ENCODE measurements around the gene ARF6.
"Not testable (repeated sequence)": the region's sequence is repeated elsewhere in the genome, so short reads cannot be mapped to it uniquely, and the experiment has no call there.

The ARF6 gene

DNA sequence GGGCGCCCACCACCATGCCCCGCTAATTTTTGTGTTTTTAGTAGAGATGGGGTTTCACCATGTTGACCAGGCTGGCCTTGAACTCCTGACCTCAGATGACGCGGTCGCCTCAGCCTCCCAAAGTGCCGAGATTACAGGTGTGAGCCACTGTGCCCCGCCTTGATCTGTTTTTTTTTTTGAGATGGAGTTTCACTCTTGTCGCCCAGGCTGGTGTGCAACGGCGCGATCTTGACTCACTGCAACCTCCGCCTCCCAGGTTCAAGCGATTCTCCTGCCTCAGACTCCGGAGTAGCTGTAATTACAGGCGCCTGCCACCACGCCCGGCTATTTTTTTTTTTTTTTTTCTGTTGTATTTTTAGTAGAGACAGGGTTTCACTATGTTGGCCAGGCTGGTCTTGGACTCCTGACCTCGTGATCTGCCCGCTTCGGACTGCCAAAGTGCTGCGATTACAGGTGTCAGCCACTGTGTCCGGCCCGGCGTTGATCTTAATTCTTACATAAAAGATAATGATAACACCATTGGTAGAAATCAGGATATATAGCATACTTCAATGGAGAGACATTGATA, 9.9 kb downstream of the ARF6 start:
- DNase-seq, H3K27ac Mint-ChIP-seq, CTCF ChIA-PET, H3K9me3 Mint-ChIP-seq, H3K27me3 Mint-ChIP-seq, H3K4me3 Mint-ChIP-seq: not testable (repeated sequence)
- H3K36me3 Mint-ChIP-seq, result peaks cover 12% of the 10 kb centered on the region
- H3K4me1 Mint-ChIP-seq, result peaks cover 41% of the 10 kb centered on the region

- peaks cover 36% of the 10 kb centered on the region for H3K4me1 Mint-ChIP-seq
- no peak for DNase-seq
- no peaks in the 10 kb centered on the region for H3K9me3 Mint-ChIP-seq
- H3K4me3 Mint-ChIP-seq, result no peak overlapping the region
- H3K27me3 Mint-ChIP-seq, result no peaks in the 10 kb centered on the region
- CTCF ChIA-PET, result no interaction called here
- H3K27ac Mint-ChIP-seq, result no peak overlapping the region
- H3K36me3 Mint-ChIP-seq, result peaks cover 4% of the 10 kb centered on the region
Measured at GRCh38 chr14:49904270-49904669, 11.4 kb downstream of the ARF6 start.

- no peak for DNase-seq
- Mint-ChIP-seq H3K27ac (no peak overlapping the region), H3K36me3 (peaks cover 6% of the 10 kb centered on the region), H3K9me3 (no peaks in the 10 kb centered on the region), H3K4me3 (no peak overlapping the region), H3K4me1 (peaks cover 36% of the 10 kb centered on the region), H3K27me3 (no peaks in the 10 kb centered on the region)
- CTCF ChIA-PET, result interaction anchor here (0.6 to 1.1 kb wide), 2 partner anchors 26 to 95 kb away, joined by 4 to 7 read pairs; no protein-coding TSS in a partner anchor
Measured at GRCh38 chr14:49905989-49906388, 13.1 kb downstream of the ARF6 start.

DNA sequence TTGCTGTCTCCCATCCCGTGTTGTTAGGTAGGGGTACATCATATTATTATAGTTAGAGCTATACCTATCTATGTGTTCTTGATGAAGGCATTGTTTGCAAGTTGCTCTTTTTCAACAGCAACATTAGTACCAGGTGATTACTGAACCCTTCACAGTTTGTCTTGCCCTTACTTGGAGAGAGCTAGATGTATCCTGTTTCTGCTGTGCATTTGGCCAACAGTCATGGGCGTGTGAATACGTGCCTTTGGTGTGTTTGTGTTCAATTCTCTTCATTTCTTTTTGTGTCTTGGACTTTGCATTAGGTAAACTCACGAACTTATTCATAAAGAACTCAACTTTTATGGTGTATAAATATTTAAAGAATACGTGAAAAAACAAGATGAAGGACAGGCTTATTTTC, 14.3 kb downstream of the ARF6 start:
- Mint-ChIP-seq H3K27me3 (no peaks in the 10 kb centered on the region), H3K4me1 (peaks cover 44% of the 10 kb centered on the region), H3K9me3 (no peaks in the 10 kb centered on the region), H3K27ac (peak overlapping the region; percentile 53), H3K4me3 (no peak overlapping the region), H3K36me3 (peaks cover 4% of the 10 kb centered on the region)
- CTCF ChIA-PET, result interaction anchor here (0.9 to 1.5 kb wide), 4 partner anchors 27 to 132 kb away, joined by 3 to 4 read pairs (median 4); no protein-coding TSS in a partner anchor
- no peak for DNase-seq

- no peak for DNase-seq
- CTCF ChIA-PET, result interaction anchor here (0.6 to 1.2 kb wide), 3 partner anchors 29 to 156 kb away, joined by 3 read pairs; no protein-coding TSS in a partner anchor
- H3K27ac Mint-ChIP-seq, result no peak overlapping the region
- peaks cover 1% of the 10 kb centered on the region for H3K36me3 Mint-ChIP-seq
- H3K27me3 Mint-ChIP-seq, result no peaks in the 10 kb centered on the region
- no peaks in the 10 kb centered on the region for H3K9me3 Mint-ChIP-seq
- H3K4me3 Mint-ChIP-seq, result no peak overlapping the region
- H3K4me1 Mint-ChIP-seq, result peaks cover 40% of the 10 kb centered on the region
Measured at GRCh38 chr14:49908433-49908782, 15.5 kb downstream of the ARF6 start.

GRCh38 chr14:49909016-49909415, 16.1 kb downstream of the ARF6 start:
- Mint-ChIP-seq H3K36me3 (peaks cover 1% of the 10 kb centered on the region), H3K4me3 (no peak overlapping the region), H3K9me3 (no peaks in the 10 kb centered on the region), H3K27ac (no peak overlapping the region), H3K27me3 (no peaks in the 10 kb centered on the region), H3K4me1 (peaks cover 40% of the 10 kb centered on the region)
- CTCF ChIA-PET, result interaction anchor here (0.6 to 1.2 kb wide), 3 partner anchors 29 to 155 kb away, joined by 3 read pairs; no protein-coding TSS in a partner anchor
- DNase-seq, result no peak

- no peak for DNase-seq
- H3K4me1 Mint-ChIP-seq, result peaks cover 17% of the 10 kb centered on the region
- H3K27me3 Mint-ChIP-seq, result no peaks in the 10 kb centered on the region
- peaks cover 1% of the 10 kb centered on the region for H3K36me3 Mint-ChIP-seq
- no peak overlapping the region for H3K27ac Mint-ChIP-seq
- no peaks in the 10 kb centered on the region for H3K9me3 Mint-ChIP-seq
- CTCF ChIA-PET, result interaction anchor here (1.0 kb wide), 1 partner anchor 147 kb away, joined by 3 read pairs; no protein-coding TSS in a partner anchor
- H3K4me3 Mint-ChIP-seq, result no peak overlapping the region
Measured at GRCh38 chr14:49915085-49915484, 22.2 kb downstream of the ARF6 start.

DNA sequence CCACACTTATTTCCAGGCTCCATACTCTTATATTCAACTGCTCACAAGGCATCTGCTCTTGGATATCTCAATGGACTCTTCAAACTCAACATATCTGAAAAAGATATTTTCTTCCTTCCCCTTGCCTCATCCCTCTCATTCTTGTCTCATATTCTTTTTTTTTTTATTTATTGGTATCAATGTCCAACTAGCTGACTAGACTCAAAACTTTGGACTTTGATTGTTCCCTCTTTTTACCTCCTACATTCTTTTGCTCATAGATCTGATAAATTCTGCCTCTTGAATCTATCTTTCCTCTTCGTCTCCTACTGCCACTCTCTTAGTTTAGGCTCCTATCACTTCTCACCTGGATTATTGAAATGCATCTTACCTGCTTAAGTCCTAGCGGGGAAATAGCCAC, 25.8 kb downstream of the ARF6 start:
- H3K9me3 Mint-ChIP-seq, result no peaks in the 10 kb centered on the region
- CTCF ChIA-PET, result no interaction called here
- peaks cover 5% of the 10 kb centered on the region for H3K27me3 Mint-ChIP-seq
- DNase-seq, result no peak
- peaks cover 6% of the 10 kb centered on the region for H3K4me1 Mint-ChIP-seq
- no peak overlapping the region for H3K4me3 Mint-ChIP-seq
- no peaks in the 10 kb centered on the region for H3K36me3 Mint-ChIP-seq
- H3K27ac Mint-ChIP-seq, result no peak overlapping the region

DNA sequence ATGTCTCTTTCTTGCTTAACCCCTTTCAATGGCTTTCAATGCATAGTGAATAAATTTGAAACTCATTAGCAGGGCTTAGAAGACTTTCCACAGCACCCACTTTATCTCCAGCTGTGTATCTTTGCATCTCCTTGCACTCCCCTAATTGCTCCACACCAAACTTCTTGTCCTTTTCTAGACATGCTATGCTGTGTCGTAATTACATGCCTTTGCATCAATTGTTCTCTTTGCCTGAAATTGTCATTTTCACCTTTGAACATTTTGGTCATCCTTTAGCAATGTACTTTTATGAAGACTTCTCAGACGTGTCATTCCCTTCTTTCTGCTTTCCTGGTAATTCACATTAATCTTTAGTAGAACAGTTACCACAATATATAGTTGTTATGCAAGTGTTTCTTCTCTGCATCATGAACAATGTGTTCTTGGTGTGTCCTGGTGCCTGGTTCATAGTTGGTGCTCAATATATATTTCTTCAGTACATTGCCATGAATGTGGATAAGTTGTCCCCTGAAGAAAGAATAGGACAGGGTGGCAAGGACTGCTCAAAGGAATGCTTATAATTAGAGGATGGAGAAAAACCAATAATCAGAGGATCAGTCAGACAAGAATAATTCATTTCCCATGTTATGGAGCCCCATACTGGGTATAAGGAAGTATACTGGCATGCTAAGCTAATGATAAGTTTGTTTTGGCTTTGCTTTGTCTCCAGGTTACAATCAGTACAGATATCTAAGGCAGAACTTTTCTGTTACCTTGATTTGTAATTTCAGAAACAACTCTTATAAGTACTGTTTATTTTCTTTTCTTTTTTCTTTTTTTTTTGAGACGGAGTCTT, 27.2 kb downstream of the ARF6 start:
- H3K36me3 Mint-ChIP-seq, result no peaks in the 10 kb centered on the region
- H3K4me3 Mint-ChIP-seq, result no peak overlapping the region
- H3K9me3 Mint-ChIP-seq, result no peaks in the 10 kb centered on the region
- peaks cover 7% of the 10 kb centered on the region for H3K27me3 Mint-ChIP-seq
- CTCF ChIA-PET, result no interaction called here
- H3K4me1 Mint-ChIP-seq, result peaks cover 8% of the 10 kb centered on the region
- no peak for DNase-seq
- H3K27ac Mint-ChIP-seq, result no peak overlapping the region

- Mint-ChIP-seq H3K27ac (no peak overlapping the region), H3K9me3 (no peaks in the 10 kb centered on the region), H3K4me3 (no peak overlapping the region), H3K4me1 (peaks cover 8% of the 10 kb centered on the region), H3K27me3 (peaks cover 7% of the 10 kb centered on the region), H3K36me3 (no peaks in the 10 kb centered on the region)
- no peak for DNase-seq
- CTCF ChIA-PET, result no interaction called here
Measured at GRCh38 chr14:49920935-49921334, 28.1 kb downstream of the ARF6 start.

DNA sequence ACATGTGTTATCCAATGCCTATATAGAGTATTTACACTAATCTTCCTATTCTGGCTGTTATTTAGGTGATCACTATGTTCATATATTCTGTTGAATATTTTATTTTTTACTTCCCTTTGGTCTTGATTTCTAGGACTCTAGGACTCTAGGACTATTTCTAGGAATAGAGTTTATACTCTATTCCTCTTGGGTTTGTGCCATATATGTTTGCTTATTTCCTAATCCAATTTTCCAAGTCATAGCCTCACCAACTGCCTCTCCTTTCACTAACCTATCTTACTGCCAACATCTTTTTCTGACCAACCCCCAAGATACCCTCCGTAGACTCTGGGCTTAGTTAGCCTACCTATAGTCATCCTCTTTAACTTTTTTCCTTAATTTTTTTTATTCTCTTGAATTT, 28.5 kb downstream of the ARF6 start:
- Mint-ChIP-seq H3K27ac (no peak overlapping the region), H3K4me1 (peaks cover 8% of the 10 kb centered on the region)
- CTCF ChIA-PET, result no interaction called here

DNA sequence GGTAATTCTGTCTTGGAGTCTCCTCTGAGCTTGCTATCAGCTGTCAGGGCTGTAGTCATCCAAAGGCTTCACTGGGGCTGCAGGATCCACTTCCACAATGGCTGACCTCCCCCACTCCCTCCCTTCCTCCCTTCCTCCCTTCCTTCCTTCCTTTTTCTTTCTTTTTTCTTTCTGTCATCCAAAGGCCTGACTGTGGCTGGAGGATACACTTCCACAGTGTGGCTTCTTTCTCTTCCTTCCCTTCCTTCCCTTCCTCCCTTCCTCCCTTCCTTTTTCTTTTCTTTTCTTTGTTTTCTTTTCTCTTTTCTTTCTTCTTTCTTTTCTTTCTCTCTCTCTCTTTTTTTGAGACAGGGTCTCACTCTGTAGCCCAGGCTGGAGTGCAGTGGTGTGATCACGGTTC, 30.6 kb downstream of the ARF6 start:
- no peaks in the 10 kb centered on the region for H3K9me3 Mint-ChIP-seq
- no peak overlapping the region for H3K4me3 Mint-ChIP-seq
- DNase-seq, result no peak
- H3K4me1 Mint-ChIP-seq, result peaks cover 4% of the 10 kb centered on the region
- H3K27ac Mint-ChIP-seq, result no peak overlapping the region
- no peaks in the 10 kb centered on the region for H3K36me3 Mint-ChIP-seq
- CTCF ChIA-PET, result interaction anchor here (1.2 kb wide), 1 partner anchor 10 kb away, joined by 6 read pairs; no protein-coding TSS in a partner anchor
- H3K27me3 Mint-ChIP-seq, result peaks cover 7% of the 10 kb centered on the region

More for the DNA sequence above, 28.5 kb downstream of the ARF6 start:
- H3K36me3 Mint-ChIP-seq, result no peaks in the 10 kb centered on the region
- no peaks in the 10 kb centered on the region for H3K9me3 Mint-ChIP-seq
- H3K27me3 Mint-ChIP-seq, result peaks cover 7% of the 10 kb centered on the region
- no peak for DNase-seq
- H3K4me3 Mint-ChIP-seq, result no peak overlapping the region

GRCh38 chr14:49923881-49924280, 31.0 kb downstream of the ARF6 start:
- no peaks in the 10 kb centered on the region for H3K9me3 Mint-ChIP-seq
- DNase-seq, result no peak
- peaks cover 4% of the 10 kb centered on the region for H3K4me1 Mint-ChIP-seq
- CTCF ChIA-PET, result interaction anchor here (0.6 to 1.2 kb wide), 4 partner anchors 10 to 333 kb away, joined by 3 to 6 read pairs (median 3); no protein-coding TSS in a partner anchor
- H3K36me3 Mint-ChIP-seq, result no peaks in the 10 kb centered on the region
- no peak overlapping the region for H3K4me3 Mint-ChIP-seq
- H3K27me3 Mint-ChIP-seq, result peaks cover 7% of the 10 kb centered on the region
- no peak overlapping the region for H3K27ac Mint-ChIP-seq

DNA sequence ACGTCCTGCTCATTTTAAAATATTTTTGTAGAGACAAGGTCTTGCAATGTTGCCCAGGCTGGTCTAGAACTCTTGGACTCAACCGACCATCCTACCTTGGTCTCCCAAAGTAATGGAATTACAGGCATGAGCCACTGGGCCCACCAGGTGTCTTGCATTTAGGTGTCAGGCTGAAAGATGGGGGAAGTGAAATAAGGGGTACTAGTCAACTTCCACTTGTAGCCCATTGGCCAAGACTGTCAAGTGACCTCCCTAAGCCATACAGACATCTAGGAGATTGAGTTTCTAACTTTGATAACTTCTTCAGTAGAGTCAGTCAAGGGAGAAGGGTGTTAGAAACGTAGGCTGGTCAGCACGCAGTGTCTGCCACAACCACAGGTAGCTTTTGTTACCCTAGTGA, 32.0 kb downstream of the ARF6 start:
- H3K9me3 Mint-ChIP-seq, result no peaks in the 10 kb centered on the region
- CTCF ChIA-PET, result interaction anchor here (0.6 to 1.1 kb wide), 3 partner anchors 13 to 193 kb away, joined by 3 to 4 read pairs (median 3); no protein-coding TSS in a partner anchor
- peaks cover 4% of the 10 kb centered on the region for H3K4me1 Mint-ChIP-seq
- H3K27me3 Mint-ChIP-seq, result peaks cover 7% of the 10 kb centered on the region
- H3K4me3 Mint-ChIP-seq, result no peak overlapping the region
- no peaks in the 10 kb centered on the region for H3K36me3 Mint-ChIP-seq
- DNase-seq, result no peak
- H3K27ac Mint-ChIP-seq, result no peak overlapping the region

DNA sequence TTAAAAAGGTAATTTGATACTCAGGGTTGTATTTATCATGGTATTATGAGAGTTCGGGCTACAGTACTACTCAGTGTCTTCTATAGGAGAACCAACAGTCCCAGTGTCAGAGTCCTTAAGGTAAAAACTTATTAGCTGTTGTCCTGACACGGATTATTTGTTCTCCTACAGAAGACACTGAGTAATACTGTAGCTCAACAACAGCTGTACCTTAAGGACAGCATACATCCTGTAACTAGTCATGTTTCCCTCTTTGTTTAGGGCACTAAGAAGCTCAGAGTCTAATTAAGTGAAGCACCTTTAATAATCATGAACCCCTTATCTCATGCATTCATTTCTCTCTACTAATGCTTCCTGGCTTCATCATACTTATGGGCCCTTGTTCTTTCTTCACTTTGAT, 33.9 kb downstream of the ARF6 start:
- Mint-ChIP-seq H3K4me1 (peaks cover 9% of the 10 kb centered on the region), H3K27ac (no peak overlapping the region), H3K4me3 (no peak overlapping the region), H3K27me3 (peaks cover 7% of the 10 kb centered on the region), H3K36me3 (no peaks in the 10 kb centered on the region), H3K9me3 (no peaks in the 10 kb centered on the region)
- DNase-seq, result no peak
- CTCF ChIA-PET, result interaction anchor here (0.6 kb wide), 1 partner anchor 16 kb away, joined by 3 read pairs; no protein-coding TSS in a partner anchor
